A549 (cell line): ENCODE data around the gene ADPRS.

ENCODE experiments used
- CHD4 ChIP-seq: fragments of 200-600 bp; sonication (generic); IDR thresholded peaks from 2 replicates; pipeline ENCODE4 v1.6.1; 2016; ENCODE audit warnings: antibody characterized with exemption, mild to moderate bottlenecking, borderline replicate concordance
- PBX3 ChIP-seq: IDR thresholded peaks from 2 replicates; pipeline ENCODE4 v1.6.1; 2012

GRCh38 chr1:36091141-36091540 lies 2.4 kb downstream of the ADPRS start:
- TF ChIP-seq PBX3 (no peak), CHD4 (no peak)
